ENCODE data around the gene PTCD2. TPM values are rescaled to one million over a fixed set of nuclear protein-coding genes. Genes with fewer than 3 reads are reported as not detected.

The PTCD2 gene
- total RNA-seq, 1 experiment from 2014 or later: 13.0 TPM

DNA sequence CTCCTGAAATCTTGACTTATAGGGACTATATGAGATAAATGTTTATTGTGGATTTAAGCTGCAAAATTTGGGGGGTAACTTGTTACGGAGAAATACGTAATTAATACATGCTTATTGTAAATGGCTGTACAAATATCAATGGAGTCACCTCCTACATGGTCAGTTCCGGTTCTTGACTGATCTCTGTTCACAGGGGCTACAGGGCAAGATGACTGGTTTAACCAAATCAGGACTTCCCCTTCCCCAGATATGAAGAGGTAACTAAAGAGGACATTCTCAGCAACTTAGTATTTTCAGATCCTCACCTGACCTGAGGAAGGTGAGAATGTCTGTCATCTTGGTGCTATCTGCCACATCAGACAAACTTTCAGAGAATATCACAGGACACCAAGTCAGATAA is 54.7 kb downstream of the PTCD2 start (continued):
- TF ChIP-seq JUN (CRISPR knock-in tag; IDR thresholded peaks at IDR 0.05) (no peak), ETV6 (CRISPR knock-in tag; IDR thresholded peaks at IDR 0.05) (no peak), CREB1 (CRISPR knock-in tag; IDR thresholded peaks at IDR 0.05) (no peak)
- TF ChIP-seq, protein P1, sequence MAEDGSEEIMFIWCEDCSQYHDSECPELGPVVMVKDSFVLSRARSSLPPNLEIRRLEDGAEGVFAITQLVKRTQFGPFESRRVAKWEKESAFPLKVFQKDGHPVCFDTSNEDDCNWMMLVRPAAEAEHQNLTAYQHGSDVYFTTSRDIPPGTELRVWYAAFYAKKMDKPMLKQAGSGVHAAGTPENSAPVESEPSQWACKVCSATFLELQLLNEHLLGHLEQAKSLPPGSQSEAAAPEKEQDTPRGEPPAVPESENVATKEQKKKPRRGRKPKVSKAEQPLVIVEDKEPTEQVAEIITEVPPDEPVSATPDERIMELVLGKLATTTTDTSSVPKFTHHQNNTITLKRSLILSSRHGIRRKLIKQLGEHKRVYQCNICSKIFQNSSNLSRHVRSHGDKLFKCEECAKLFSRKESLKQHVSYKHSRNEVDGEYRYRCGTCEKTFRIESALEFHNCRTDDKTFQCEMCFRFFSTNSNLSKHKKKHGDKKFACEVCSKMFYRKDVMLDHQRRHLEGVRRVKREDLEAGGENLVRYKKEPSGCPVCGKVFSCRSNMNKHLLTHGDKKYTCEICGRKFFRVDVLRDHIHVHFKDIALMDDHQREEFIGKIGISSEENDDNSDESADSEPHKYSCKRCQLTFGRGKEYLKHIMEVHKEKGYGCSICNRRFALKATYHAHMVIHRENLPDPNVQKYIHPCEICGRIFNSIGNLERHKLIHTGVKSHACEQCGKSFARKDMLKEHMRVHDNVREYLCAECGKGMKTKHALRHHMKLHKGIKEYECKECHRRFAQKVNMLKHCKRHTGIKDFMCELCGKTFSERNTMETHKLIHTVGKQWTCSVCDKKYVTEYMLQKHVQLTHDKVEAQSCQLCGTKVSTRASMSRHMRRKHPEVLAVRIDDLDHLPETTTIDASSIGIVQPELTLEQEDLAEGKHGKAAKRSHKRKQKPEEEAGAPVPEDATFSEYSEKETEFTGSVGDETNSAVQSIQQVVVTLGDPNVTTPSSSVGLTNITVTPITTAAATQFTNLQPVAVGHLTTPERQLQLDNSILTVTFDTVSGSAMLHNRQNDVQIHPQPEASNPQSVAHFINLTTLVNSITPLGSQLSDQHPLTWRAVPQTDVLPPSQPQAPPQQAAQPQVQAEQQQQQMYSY (CRISPR knock-in tag; IDR thresholded peaks at IDR 0.05): no peak

DNA sequence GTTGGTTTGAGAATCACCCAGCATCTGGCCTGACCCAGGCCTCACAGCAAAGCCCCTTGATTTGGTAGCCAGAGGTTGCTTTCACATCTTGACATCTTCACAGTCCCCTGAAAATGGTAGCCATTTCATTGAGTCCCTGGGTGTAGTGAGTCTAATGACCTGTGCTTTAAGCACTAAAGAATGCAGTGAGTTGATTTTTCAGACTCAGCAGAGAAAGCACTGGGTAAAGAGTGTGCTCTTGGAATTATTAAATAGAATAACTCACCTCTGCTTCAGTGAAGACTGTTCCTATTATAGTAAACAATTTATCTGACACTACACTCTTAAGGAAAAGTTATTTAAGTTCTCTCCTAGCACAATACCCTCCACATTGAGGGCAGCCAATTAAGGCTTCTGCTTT is 56.2 kb downstream of the PTCD2 start:
- CTCF ChIA-PET: no interaction called here
- ATAC-seq (no peak), DNase-seq (ENCODE audit: low spot score) (no peak)
- Mint-ChIP-seq H3K9me3 (no peaks in the 10 kb centered on the region; the same call in 1 of the 2 replicates), H3K4me1 (peaks cover 4% of the 10 kb centered on the region; the same call in 1 of the 2 replicates), H3K27ac (no peak overlapping the region), H3K4me3 (no peak overlapping the region), H3K36me3 (no peaks in the 10 kb centered on the region), H3K27me3 (ENCODE audit: low read depth) (peaks cover 4% of the 10 kb centered on the region; the same call in 1 of the 2 replicates)
- POLR2A ChIA-PET: no interaction called here
- no peak for TF ChIP-seq TEAD1 (CRISPR knock-in tag; IDR thresholded peaks at IDR 0.05)
- no peak for TF ChIP-seq TP53 (CRISPR knock-in tag; IDR thresholded peaks at IDR 0.05)
- no peak for TF ChIP-seq CBFB (CRISPR knock-in tag; IDR thresholded peaks at IDR 0.05; ENCODE audit: low read depth)
- TF ChIP-seq E2F1 (CRISPR knock-in tag; IDR thresholded peaks at IDR 0.05): no peak
- TF ChIP-seq HMGXB4 (CRISPR knock-in tag; IDR thresholded peaks at IDR 0.05): no peak
- TF ChIP-seq SMAD4 (CRISPR knock-in tag; IDR thresholded peaks at IDR 0.05): no peak
- no peak for TF ChIP-seq CREB1 (CRISPR knock-in tag; IDR thresholded peaks at IDR 0.05)
- no peak for TF ChIP-seq ZMAT4 (CRISPR knock-in tag; IDR thresholded peaks at IDR 0.05)
- no peak for TF ChIP-seq ELF4 (CRISPR knock-in tag; IDR thresholded peaks at IDR 0.05; ENCODE audit: low read depth)
- no peak for TF ChIP-seq NR2C2 (CRISPR knock-in tag; IDR thresholded peaks at IDR 0.05)
- no peak for TF ChIP-seq FOXP4 (CRISPR knock-in tag; IDR thresholded peaks at IDR 0.05)
- no peak for TF ChIP-seq MXD4 (CRISPR knock-in tag; IDR thresholded peaks at IDR 0.05; ENCODE audit: borderline replicate concordance)
